ENCODE results near the gene PTH2R.
"Not testable (repeated sequence)": the region's sequence is repeated elsewhere in the genome, so short reads cannot be mapped to it uniquely, and the experiment has no call there.

GRCh38 chr2:208523069-208523468 lies 116.5 kb downstream of the PTH2R start:
- not testable (repeated sequence) for TF ChIP-seq CREB1 (CRISPR knock-in tag; IDR thresholded peaks at IDR 0.05); ZNF263 (CRISPR knock-in tag; IDR thresholded peaks at IDR 0.05; ENCODE audit: low read depth); ATF2 (CRISPR knock-in tag; IDR thresholded peaks at IDR 0.05; ENCODE audit: borderline replicate concordance, low read depth); E2F4 (CRISPR knock-in tag; IDR thresholded peaks at IDR 0.05; ENCODE audit: borderline replicate concordance, low read depth)
- TF ChIP-seq, protein P1, sequence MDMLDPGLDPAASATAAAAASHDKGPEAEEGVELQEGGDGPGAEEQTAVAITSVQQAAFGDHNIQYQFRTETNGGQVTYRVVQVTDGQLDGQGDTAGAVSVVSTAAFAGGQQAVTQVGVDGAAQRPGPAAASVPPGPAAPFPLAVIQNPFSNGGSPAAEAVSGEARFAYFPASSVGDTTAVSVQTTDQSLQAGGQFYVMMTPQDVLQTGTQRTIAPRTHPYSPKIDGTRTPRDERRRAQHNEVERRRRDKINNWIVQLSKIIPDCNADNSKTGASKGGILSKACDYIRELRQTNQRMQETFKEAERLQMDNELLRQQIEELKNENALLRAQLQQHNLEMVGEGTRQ (CRISPR knock-in tag; IDR thresholded peaks at IDR 0.05): not testable (repeated sequence)
- TF ChIP-seq, protein P2, sequence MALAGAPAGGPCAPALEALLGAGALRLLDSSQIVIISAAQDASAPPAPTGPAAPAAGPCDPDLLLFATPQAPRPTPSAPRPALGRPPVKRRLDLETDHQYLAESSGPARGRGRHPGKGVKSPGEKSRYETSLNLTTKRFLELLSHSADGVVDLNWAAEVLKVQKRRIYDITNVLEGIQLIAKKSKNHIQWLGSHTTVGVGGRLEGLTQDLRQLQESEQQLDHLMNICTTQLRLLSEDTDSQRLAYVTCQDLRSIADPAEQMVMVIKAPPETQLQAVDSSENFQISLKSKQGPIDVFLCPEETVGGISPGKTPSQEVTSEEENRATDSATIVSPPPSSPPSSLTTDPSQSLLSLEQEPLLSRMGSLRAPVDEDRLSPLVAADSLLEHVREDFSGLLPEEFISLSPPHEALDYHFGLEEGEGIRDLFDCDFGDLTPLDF (CRISPR knock-in tag; IDR thresholded peaks at IDR 0.05): not testable (repeated sequence)
- TF ChIP-seq, protein P3, sequence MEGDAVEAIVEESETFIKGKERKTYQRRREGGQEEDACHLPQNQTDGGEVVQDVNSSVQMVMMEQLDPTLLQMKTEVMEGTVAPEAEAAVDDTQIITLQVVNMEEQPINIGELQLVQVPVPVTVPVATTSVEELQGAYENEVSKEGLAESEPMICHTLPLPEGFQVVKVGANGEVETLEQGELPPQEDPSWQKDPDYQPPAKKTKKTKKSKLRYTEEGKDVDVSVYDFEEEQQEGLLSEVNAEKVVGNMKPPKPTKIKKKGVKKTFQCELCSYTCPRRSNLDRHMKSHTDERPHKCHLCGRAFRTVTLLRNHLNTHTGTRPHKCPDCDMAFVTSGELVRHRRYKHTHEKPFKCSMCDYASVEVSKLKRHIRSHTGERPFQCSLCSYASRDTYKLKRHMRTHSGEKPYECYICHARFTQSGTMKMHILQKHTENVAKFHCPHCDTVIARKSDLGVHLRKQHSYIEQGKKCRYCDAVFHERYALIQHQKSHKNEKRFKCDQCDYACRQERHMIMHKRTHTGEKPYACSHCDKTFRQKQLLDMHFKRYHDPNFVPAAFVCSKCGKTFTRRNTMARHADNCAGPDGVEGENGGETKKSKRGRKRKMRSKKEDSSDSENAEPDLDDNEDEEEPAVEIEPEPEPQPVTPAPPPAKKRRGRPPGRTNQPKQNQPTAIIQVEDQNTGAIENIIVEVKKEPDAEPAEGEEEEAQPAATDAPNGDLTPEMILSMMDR (IDR thresholded peaks at IDR 0.05): not testable (repeated sequence)
